HG03060 (cell line): Measurements from ENCODE around the gene EML2.
"Not testable (repeated sequence)": the region's sequence is repeated elsewhere in the genome, so short reads cannot be mapped to it uniquely, and the experiment has no call there.

Experiments used
- ATAC-seq: cut with Tn5 transposase; IDR thresholded peaks from one replicate; pipeline ENCODE4 v1.9.1; 2021; ENCODE audit warnings: low read depth, moderate number of reproducible peaks; ENCODE audit not compliant: unreplicated experiment

The EML2 gene

GRCh38 chr19:45655073-45655472 is 15.9 kb upstream of the EML2 start:
- ATAC-seq, result no peak

DNA sequence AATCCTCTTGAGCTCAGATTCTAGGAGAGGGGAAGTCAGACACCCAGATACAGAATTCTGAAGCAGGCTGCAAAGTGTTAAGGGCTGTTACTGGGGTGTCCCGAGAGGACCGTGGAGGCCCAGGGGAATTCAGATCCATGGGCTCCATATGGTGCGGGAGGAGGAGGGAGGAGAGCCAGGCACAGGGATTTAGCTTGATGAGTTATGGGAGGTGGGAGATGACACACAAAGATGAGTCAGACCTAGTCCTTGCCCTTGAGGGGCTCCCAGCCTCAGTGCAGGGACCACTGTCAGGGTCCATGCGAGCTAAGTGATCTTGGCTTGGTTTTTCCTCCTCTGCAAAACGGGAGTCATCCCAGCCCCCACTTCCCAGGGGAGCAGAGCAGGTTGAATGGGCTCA is 14.4 kb upstream of the EML2 start:
- no peak for ATAC-seq

DNA sequence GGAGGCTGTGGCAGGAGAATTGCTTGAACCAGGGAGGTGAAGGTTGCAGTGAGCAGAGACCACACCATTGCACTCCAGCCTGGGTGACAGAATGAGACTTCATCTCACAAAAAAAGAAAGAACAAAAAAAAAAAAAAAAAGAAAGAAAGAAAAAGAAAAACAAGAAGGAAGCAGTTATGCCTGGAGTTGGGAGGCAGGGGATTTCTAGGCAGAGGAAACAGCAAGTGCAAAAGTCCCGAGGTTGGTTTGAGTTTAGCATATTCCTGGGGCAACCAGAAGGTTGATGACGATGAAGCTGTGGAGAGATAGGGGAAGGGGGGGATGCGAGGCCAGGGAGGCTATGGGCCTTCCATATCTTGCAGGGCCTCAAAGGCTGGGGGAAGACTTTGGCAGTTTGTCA is 11.5 kb upstream of the EML2 start:
- ATAC-seq, result no peak

DNA sequence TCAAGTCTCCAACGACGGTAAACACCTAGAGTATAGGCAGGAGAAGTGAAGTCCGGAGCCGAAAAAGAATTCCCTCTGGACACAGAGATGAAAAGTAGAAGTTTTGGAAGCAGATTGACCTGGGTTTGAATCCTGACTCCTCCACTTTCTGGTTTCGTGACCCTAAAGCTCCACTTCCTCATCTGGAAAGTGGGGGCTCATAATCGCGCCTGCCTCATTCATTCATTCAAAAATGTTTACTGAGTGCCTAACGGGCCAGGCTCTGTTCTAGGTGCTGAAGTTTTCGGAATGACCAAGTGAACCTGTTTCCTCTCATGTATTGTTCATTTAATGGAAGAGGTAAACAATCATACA is 7.1 kb upstream of the EML2 start:
- no peak for ATAC-seq

- ATAC-seq, result no peak
These were observed 6.6 kb upstream of the EML2 start for GRCh38 chr19:45645631-45646344.

GRCh38 chr19:45645068-45645630 is 6.0 kb upstream of the EML2 start:
- no peak for ATAC-seq

GRCh38 chr19:45643927-45644771 is 5.0 kb upstream of the EML2 start:
- no peak for ATAC-seq

DNA sequence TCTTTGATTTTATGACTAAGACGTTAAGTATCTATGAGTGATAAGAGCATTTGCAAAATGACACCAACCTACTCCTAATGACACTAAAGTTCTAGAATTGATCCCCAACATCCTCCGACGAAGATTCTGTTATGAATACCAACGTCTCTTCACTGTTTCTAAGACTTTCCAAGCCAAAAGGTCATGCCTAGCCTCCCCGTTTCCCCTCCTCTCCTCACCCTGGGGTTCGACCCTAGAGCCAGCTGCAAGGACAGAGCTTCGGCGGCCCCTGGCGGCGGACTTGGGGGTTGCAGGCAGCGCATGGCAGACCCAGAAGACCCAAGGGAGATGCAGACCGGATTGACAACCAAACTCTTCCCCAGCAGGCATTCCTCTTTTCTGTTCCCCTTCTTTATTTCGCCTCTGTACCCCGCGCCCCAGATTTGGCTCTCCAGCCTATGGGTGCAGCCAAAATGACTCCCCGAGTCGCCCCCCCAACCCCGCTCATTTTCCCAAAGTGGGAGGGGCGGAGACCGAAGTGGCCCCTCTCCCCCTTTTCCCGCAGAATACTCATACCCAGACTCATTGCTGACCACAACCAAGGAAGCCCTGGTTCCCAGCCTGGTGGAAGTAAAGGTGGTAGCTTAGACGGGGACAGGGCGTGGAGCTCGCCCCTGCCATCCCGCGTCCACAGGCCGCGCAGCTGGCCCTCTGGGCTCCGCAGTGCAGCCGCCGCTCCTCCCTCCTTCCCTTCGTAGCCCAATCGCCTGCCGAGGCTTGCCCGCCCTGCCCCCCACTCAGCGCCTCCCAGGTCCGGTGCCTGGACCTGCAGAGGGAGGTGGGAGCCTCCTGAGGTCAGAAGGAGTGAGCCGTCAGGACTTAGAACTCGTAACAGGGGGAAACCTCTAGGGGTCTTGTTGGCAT is 4.1 kb upstream of the EML2 start:
- ATAC-seq, result no peak

- ATAC-seq, result peak; percentile 29
These were observed 2.3 kb upstream of the EML2 start for GRCh38 chr19:45641274-45642105.

GRCh38 chr19:45640849-45641273 is 1.7 kb upstream of the EML2 start:
- ATAC-seq, result no peak

GRCh38 chr19:45637890-45638667 is 1.1 kb downstream of the EML2 start:
- no peak for ATAC-seq

GRCh38 chr19:45636902-45637301 is 2.3 kb downstream of the EML2 start:
- no peak for ATAC-seq

GRCh38 chr19:45636275-45636674 is 2.9 kb downstream of the EML2 start:
- ATAC-seq, result no peak

DNA sequence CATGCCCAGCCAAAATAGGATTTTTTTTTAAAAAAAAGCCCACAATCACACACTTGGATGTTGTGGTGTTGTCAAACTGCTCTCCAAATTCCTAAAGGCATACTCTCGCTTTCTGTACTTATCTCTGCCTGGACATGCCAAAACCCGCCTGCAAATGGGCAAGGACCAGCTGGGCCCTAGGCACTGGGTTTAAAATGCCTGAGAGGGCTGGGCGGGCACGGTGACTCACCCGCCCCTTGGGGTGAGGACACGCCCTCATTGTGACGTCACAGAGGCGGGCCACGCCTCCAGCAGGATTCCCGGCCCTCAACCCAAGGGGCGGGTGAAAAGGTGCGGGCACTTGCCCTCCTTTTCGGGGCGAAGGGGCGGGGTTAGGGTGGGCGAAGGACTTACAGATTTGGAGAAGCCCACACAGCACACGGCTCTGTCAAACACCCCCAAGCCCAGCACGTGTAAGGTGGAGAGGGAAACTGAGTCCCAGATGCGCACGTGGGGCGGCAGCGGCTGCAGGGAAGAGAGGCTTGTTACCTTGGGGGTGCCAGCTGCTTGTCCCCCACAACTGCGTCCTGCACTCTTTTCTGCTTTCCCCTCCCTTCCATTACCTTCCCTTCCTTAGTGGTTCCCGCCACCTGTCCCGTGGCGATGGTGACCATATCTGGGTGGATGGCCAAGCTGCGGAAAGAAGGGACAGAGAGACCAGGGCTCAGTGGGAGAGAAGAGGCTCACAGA is 6.6 kb downstream of the EML2 start:
- no peak for ATAC-seq

DNA sequence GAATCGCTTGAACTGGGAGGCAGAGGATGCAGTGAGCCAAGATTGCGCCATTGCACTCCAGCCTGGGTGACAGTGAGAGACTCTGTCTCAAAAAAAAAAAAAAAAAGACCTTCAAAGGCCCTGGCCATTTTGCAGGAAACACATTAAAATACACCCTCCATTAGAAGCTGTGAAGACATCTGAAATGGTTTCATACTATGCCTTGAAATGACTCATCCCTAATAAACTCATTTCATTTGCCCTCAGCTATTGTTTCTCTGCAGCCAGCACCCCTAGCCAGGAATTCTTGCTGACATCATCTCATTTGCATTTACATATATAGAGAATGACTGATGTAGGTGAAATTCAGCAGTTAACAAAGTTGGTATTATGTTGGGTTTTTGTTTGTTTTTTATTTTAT is 8.7 kb downstream of the EML2 start:
- no peak for ATAC-seq

- ATAC-seq, result no peak
These were observed 9.5 kb downstream of the EML2 start for GRCh38 chr19:45629704-45630103.

GRCh38 chr19:45628219-45628618 is 11.0 kb downstream of the EML2 start:
- ATAC-seq, result not testable (repeated sequence)

DNA sequence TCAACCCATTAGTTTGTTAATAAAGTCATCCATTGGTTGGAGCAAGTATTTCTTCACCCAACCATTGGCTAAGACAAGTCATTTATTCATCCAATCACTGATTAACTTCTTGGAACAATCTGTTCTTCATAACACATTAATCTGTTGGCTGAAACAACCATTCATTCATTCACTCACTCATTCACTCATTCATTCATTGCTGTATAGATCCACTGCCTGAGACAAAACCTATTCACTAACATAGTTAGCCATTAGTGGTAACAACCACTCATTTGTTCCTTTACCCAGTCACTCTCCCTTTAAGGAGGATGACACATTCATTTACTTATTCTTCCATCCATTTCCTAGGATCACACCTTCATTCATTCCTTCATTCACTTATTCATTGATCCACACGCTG is 15.2 kb downstream of the EML2 start:
- no peak for ATAC-seq
